ENCODE measurements around the gene NOL4L. TPM values are rescaled to one million over a fixed set of nuclear protein-coding genes. Genes with fewer than 3 reads are reported as not detected.

Gene NOL4L
- total RNA-seq, 6 experiments from 2014 or later: 12.0 to 16.3 (median 13.2) TPM

DNA sequence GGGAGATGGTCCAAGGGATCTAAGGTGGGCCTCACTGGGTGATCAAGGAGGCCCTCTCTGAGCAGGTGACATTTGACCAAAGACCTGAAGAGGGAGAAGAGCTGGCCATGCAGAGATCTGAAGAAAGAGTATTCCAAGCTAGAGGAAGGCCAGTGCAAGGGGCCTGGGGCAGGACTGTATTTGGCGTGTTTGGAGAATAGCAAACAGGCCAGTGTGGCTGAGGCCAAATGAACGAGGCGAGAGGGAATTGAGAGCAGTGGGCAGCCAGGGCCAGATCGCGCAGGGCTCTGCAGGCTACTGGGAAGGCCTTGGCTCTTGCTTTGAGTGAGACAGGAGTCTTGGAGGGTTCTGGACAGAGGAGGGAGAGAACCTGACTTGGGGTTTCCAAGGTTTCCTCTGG, 9.3 kb downstream of the NOL4L start:
- Mint-ChIP-seq H3K27me3 (ENCODE audit: insufficient read depth) (peaks cover 3% of the 10 kb centered on the region), H3K36me3 (ENCODE audit: low read depth) (no peaks in the 10 kb centered on the region), H3K27ac (no peak overlapping the region), H3K9me3 (no peaks in the 10 kb centered on the region), H3K4me1 (ENCODE audit: low read depth) (no peaks in the 10 kb centered on the region), H3K4me3 (no peak overlapping the region)
- DNase-seq: no peak
- TF ChIP-seq, protein P1, sequence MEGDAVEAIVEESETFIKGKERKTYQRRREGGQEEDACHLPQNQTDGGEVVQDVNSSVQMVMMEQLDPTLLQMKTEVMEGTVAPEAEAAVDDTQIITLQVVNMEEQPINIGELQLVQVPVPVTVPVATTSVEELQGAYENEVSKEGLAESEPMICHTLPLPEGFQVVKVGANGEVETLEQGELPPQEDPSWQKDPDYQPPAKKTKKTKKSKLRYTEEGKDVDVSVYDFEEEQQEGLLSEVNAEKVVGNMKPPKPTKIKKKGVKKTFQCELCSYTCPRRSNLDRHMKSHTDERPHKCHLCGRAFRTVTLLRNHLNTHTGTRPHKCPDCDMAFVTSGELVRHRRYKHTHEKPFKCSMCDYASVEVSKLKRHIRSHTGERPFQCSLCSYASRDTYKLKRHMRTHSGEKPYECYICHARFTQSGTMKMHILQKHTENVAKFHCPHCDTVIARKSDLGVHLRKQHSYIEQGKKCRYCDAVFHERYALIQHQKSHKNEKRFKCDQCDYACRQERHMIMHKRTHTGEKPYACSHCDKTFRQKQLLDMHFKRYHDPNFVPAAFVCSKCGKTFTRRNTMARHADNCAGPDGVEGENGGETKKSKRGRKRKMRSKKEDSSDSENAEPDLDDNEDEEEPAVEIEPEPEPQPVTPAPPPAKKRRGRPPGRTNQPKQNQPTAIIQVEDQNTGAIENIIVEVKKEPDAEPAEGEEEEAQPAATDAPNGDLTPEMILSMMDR (IDR thresholded peaks at IDR 0.05): no peak

GRCh38 chr20:32575227-32575581, 9.9 kb downstream of the NOL4L start:
- H3K27ac Mint-ChIP-seq: no peak overlapping the region
- no peak overlapping the region for H3K4me3 Mint-ChIP-seq
- no peaks in the 10 kb centered on the region for H3K4me1 Mint-ChIP-seq (ENCODE audit: low read depth)
- H3K27me3 Mint-ChIP-seq (ENCODE audit: insufficient read depth): peaks cover 3% of the 10 kb centered on the region
- H3K9me3 Mint-ChIP-seq: no peaks in the 10 kb centered on the region
- H3K36me3 Mint-ChIP-seq (ENCODE audit: low read depth): no peaks in the 10 kb centered on the region
- TF ChIP-seq, protein P1 (IDR thresholded peaks at IDR 0.05): no peak
- no peak for DNase-seq

DNA sequence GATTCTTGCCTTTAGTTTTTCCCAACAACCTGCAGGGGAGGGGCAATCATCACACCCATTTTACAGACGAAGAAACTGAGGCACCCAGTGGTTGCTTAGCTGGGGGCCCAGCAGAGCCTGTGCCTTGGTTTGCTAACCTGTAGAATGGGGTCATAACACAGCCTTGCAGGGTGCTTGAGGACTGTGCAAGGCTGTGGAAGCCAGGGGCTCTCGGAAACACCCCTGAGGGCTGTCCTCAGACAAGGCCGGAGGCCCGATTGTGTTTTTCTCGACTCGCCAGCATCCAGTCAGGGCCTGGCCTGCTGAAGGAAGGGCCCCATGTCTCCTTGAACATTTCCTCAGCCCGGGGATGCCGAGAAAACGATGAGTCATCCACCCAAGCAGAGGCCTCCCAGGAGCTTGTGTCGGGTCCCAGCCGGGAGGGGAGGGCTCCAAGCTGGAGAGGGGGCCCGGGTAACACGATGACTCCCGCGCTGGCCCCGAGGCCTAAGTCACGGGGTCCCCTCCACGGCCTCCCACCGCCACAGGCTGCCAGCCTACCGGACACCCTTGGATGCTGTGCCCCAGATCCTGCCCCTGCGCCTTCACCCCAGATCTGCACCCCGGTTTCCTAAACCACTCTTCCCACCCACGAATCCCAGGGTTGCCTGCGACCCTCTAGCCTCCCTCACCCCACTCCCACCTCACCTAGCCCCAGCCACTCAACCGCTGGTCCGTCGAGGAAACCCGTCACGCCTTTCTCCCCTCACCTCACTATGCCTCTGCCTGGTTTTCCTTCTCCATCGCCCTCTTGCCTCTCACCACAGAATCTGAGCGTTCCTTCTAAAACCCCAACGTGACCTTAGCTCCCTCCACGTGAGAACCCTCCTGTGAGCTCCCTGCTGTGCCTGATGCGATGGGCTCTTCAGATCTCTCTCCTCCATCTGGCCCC, 10.6 kb downstream of the NOL4L start:
- no peak overlapping the region for H3K4me3 Mint-ChIP-seq

GRCh38 chr20:32573167-32573851, 11.8 kb downstream of the NOL4L start:
- H3K9me3 Mint-ChIP-seq: no peaks in the 10 kb centered on the region
- no peak overlapping the region for H3K4me3 Mint-ChIP-seq
- peaks cover 8% of the 10 kb centered on the region for H3K27me3 Mint-ChIP-seq (ENCODE audit: insufficient read depth)

More for the DNA sequence above, 10.6 kb downstream of the NOL4L start:
- H3K9me3 Mint-ChIP-seq: no peaks in the 10 kb centered on the region
- no peak overlapping the region; the same call in 1 of the 2 replicates for H3K27ac Mint-ChIP-seq
- H3K27me3 Mint-ChIP-seq (ENCODE audit: insufficient read depth): peaks cover 3% of the 10 kb centered on the region
- peak; percentile 72 for DNase-seq
- TF ChIP-seq, protein P1 (IDR thresholded peaks at IDR 0.05): no peak
- H3K4me1 Mint-ChIP-seq (ENCODE audit: low read depth): no peaks in the 10 kb centered on the region
- H3K36me3 Mint-ChIP-seq (ENCODE audit: low read depth): no peaks in the 10 kb centered on the region

DNA sequence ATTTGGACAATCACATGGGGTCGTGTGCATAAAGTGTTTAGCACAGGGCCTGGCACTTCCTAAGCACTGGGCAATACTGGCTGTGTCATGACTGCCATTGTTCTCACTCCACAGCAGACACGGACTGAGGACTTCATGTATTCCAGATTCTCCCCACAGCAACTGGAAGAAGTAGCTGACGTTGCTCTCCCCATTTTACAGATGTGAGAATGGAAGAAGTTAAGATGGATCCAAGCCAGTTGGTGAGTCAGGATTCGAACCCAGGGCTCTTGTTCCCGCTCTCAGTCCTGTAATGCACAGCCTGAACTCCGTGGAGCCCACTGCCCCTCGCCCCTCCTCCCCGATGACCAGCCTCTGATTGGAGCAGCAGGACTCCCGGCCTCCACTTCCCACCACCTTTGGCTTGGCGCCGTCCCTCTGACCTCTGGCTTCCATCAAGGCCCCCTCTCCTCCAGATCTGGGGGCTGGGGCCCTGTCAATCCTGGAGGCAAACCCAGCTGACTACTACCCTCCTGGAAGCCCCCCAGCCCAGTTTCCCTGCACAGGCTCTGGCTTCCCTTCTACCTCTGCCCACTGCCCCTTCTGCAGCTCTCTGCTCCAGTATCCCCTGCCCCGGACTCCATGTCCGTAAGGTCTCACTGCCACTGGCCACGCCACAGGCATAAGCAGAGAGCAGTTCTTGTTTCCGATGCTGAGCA, 12.7 kb downstream of the NOL4L start:
- Mint-ChIP-seq H3K27ac (no peak overlapping the region), H3K4me3 (no peak overlapping the region), H3K36me3 (ENCODE audit: low read depth) (no peaks in the 10 kb centered on the region), H3K9me3 (no peaks in the 10 kb centered on the region), H3K4me1 (ENCODE audit: low read depth) (no peaks in the 10 kb centered on the region), H3K27me3 (ENCODE audit: insufficient read depth) (peaks cover 8% of the 10 kb centered on the region)
- TF ChIP-seq, protein P1 (IDR thresholded peaks at IDR 0.05): no peak
- DNase-seq: no peak

More at GRCh38 chr20:32573167-32573851, 11.8 kb downstream of the NOL4L start:
- TF ChIP-seq, protein P1 (IDR thresholded peaks at IDR 0.05): no peak
- Mint-ChIP-seq H3K27ac (no peak overlapping the region), H3K36me3 (ENCODE audit: low read depth) (no peaks in the 10 kb centered on the region), H3K4me1 (ENCODE audit: low read depth) (no peaks in the 10 kb centered on the region)
- no peak for DNase-seq

All from HFFc6 (cell line).